Activated naive CD4-positive, alpha-beta T cell treated with anti-CD3 and anti-CD28 coated beads for 36 hours (primary cell): Measurements from ENCODE around the gene OASL. TPM values are rescaled to one million over a fixed set of nuclear protein-coding genes. Genes with fewer than 3 reads are reported as not detected.

ENCODE experiments used
- CTCF ChIA-PET: fragments of 350-600 bp; sonication (Branson Sonifier 250); formaldehyde crosslinking; loops from one replicate; lab custom pipeline; 2021; ENCODE audit warnings: antibody characterized with exemption; lab: Charles Lee
- DNase-seq: peaks from one replicate; pipeline ENCODE4 v3.0.0-alpha.2; 2020
- H3K27ac Mint-ChIP-seq: one replicate; pipeline ENCODE4 v1.8.0; 2021; ENCODE audit warnings: mild to moderate bottlenecking, mixed read lengths
- H3K27me3 Mint-ChIP-seq: one replicate; pipeline ENCODE4 v1.8.0; 2021; ENCODE audit warnings: low read depth, mixed read lengths
- H3K36me3 Mint-ChIP-seq: one replicate; pipeline ENCODE4 v1.8.0; 2021; ENCODE audit warnings: low read depth, mixed read lengths
- H3K4me1 Mint-ChIP-seq: one replicate; pipeline ENCODE4 v1.8.0; 2021; ENCODE audit warnings: low read depth, mixed read lengths
- H3K4me3 Mint-ChIP-seq: one replicate; pipeline ENCODE4 v1.8.0; 2021; ENCODE audit warnings: mild to moderate bottlenecking, moderate library complexity, mixed read lengths
- H3K9me3 Mint-ChIP-seq: one replicate; pipeline ENCODE4 v1.8.0; 2021; ENCODE audit warnings: mixed read lengths
- intact Hi-C: fragments of 100-400 bp; cut with micrococcal nuclease; formaldehyde crosslinking; loops from one replicate; pipeline ENCODE4 v1.15.1; 2023
- total RNA-seq, 2 experiments: library from RNA; stranded (reverse); gene quantifications; one replicate each; pipeline ENCODE4 v1.2.3, GENCODE V29; 2021

OASL gene
- total RNA-seq, 2 experiments from 2014 or later: 12.4 to 13.4 TPM

DNA sequence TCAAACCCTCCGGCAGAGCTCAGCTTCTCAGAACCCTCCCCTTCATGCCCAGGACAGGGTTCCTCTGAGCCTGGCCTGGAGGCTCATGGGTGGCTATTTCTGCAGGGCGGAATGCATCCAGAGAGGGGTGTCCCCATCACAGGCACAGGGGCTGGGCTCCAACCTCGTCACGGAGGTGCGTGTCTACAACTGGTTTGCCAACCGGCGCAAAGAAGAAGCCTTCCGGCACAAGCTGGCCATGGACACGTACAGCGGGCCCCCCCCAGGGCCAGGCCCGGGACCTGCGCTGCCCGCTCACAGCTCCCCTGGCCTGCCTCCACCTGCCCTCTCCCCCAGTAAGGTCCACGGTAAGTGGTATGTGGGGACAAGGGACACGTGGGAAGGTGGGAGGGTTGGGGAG is 45.0 kb downstream of the OASL start:
- Mint-ChIP-seq H3K4me1 (no peaks in the 10 kb centered on the region), H3K27ac (no peak overlapping the region), H3K27me3 (peaks cover 5% of the 10 kb centered on the region), H3K36me3 (no peaks in the 10 kb centered on the region), H3K4me3 (no peak overlapping the region), H3K9me3 (no peaks in the 10 kb centered on the region)
- CTCF ChIA-PET: interaction anchor here (0.9 kb wide), 1 partner anchor 12 kb away, joined by 3 read pairs; no protein-coding TSS in a partner anchor
- DNase-seq: no peak
- intact Hi-C loops: no loop called here

- no peak for DNase-seq
- Mint-ChIP-seq H3K27me3 (peaks cover 5% of the 10 kb centered on the region), H3K27ac (no peak overlapping the region), H3K4me1 (no peaks in the 10 kb centered on the region), H3K4me3 (no peak overlapping the region), H3K36me3 (no peaks in the 10 kb centered on the region), H3K9me3 (no peaks in the 10 kb centered on the region)
- intact Hi-C loops: no loop called here
- CTCF ChIA-PET: interaction anchor here (0.9 to 1.1 kb wide), 2 partner anchors 11 to 13 kb away, joined by 3 to 8 read pairs; no protein-coding TSS in a partner anchor
Observed at GRCh38 chr12:120993496-120993895, 45.5 kb downstream of the OASL start.

DNA sequence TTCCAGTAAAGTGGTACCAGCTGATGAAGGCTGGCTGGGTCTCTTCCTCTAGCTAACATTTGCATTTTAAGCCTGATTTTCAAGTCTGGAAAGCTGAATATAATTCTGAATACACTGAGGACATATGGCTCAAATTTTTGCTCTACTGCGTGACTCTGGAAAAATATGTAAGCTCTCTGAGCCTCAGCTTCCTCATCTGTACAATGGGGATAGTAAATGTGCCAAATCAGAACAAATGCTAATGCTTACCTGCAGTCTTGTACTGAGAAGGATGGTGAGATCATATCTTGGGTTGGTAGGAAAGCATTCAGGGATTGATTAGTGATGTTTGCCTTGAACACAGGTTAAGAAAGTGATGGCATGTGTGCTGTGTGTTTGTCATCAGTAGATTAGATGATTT is 46.1 kb downstream of the OASL start:
- H3K36me3 Mint-ChIP-seq: no peaks in the 10 kb centered on the region
- no peaks in the 10 kb centered on the region for H3K9me3 Mint-ChIP-seq
- no peak overlapping the region for H3K4me3 Mint-ChIP-seq
- CTCF ChIA-PET: interaction anchor here (0.6 to 1.1 kb wide), 3 partner anchors 12 to 235 kb away, joined by 3 to 8 read pairs (median 4); no protein-coding TSS in a partner anchor
- intact Hi-C loops: no loop called here
- DNase-seq: no peak
- no peak overlapping the region for H3K27ac Mint-ChIP-seq
- peaks cover 5% of the 10 kb centered on the region for H3K27me3 Mint-ChIP-seq
- no peaks in the 10 kb centered on the region for H3K4me1 Mint-ChIP-seq

- Mint-ChIP-seq H3K27ac (no peak overlapping the region), H3K4me3 (no peak overlapping the region), H3K27me3 (peaks cover 5% of the 10 kb centered on the region), H3K4me1 (no peaks in the 10 kb centered on the region), H3K9me3 (no peaks in the 10 kb centered on the region), H3K36me3 (no peaks in the 10 kb centered on the region)
- intact Hi-C loops: no loop called here
- DNase-seq: no peak
- CTCF ChIA-PET: interaction anchor here (0.6 to 1.4 kb wide), 3 partner anchors 20 to 108 kb away, joined by 3 to 4 read pairs (median 4); no protein-coding TSS in a partner anchor
Observed at GRCh38 chr12:120991965-120992364, 47.1 kb downstream of the OASL start.

DNA sequence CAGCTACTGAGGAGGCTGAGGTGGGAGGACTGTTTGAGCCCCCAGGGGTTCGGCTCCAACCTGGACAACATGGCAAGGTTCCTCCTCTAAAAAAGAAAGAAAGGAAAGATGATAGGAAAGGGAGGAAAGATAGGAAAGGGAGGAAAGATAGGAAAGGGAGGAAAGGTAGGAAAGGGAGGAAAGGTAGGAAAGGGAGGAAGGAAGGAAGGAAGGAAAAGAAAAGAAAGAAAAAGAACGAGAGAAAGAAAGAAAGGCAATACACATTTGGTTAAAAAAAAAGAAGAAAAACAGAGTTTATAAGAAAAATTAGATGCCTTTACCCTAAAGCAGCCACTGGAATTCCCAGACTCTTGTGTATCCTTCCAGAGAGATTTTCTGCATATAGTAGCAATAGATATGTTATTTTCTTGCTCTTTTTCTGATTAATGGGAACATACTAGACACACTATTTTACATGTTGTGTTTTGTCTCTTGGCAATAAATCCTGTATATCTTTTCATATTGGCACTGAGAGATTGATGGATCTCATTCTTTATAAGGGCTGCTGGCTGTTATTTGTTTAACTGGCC is 48.5 kb downstream of the OASL start:
- no peaks in the 10 kb centered on the region for H3K4me1 Mint-ChIP-seq
- intact Hi-C loops: no loop called here
- CTCF ChIA-PET: no interaction called here

DNA sequence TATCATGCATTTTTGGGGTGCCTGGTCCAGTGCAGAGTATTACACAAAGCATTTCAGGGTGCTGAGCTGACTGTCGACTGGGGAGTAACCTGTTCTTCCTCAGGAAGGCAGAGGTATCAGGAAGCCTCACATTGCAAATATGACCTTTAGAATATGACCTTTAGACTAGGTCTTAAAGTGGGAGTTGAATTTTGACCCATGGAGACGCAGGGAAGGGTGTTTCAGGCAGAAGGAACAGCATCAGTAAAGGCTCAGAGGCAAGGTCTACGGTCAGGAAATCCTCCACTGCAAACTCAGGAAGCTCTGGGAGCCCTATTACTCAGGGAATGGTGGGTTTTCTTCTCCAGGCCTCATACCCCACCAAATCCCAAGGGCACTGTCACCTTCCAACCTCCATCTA is 49.4 kb downstream of the OASL start:
- intact Hi-C loops: no loop called here
- H3K4me1 Mint-ChIP-seq: no peaks in the 10 kb centered on the region
- H3K36me3 Mint-ChIP-seq: no peaks in the 10 kb centered on the region
- no peaks in the 10 kb centered on the region for H3K9me3 Mint-ChIP-seq
- no peak overlapping the region for H3K27ac Mint-ChIP-seq
- no peaks in the 10 kb centered on the region for H3K27me3 Mint-ChIP-seq
- no peak for DNase-seq
- no peak overlapping the region for H3K4me3 Mint-ChIP-seq
- CTCF ChIA-PET: no interaction called here

More for the DNA sequence above, 48.5 kb downstream of the OASL start:
- no peak overlapping the region for H3K27ac Mint-ChIP-seq
- no peaks in the 10 kb centered on the region for H3K9me3 Mint-ChIP-seq
- H3K36me3 Mint-ChIP-seq: no peaks in the 10 kb centered on the region
- no peak for DNase-seq
- peaks cover 5% of the 10 kb centered on the region for H3K27me3 Mint-ChIP-seq
- H3K4me3 Mint-ChIP-seq: no peak overlapping the region

DNA sequence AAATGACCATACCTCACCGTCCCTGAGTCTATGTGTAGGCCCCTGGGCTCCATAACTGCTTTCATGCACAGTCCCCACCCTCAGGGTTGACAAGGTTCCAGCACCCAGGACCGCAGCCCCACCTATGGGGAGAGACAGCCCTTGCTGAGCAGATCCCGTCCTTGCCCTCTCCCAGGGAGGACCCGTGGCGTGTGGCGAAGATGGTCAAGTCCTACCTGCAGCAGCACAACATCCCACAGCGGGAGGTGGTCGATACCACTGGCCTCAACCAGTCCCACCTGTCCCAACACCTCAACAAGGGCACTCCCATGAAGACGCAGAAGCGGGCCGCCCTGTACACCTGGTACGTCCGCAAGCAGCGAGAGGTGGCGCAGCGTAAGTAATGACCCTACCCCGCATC is 50.4 kb downstream of the OASL start:
- Mint-ChIP-seq H3K36me3 (no peaks in the 10 kb centered on the region), H3K4me1 (no peaks in the 10 kb centered on the region), H3K27ac (no peak overlapping the region), H3K9me3 (no peaks in the 10 kb centered on the region), H3K27me3 (no peaks in the 10 kb centered on the region), H3K4me3 (no peak overlapping the region)
- intact Hi-C loops: no loop called here
- DNase-seq: no peak
- CTCF ChIA-PET: interaction anchor here (0.7 kb wide), 1 partner anchor 17 kb away, joined by 3 read pairs; no protein-coding TSS in a partner anchor

DNA sequence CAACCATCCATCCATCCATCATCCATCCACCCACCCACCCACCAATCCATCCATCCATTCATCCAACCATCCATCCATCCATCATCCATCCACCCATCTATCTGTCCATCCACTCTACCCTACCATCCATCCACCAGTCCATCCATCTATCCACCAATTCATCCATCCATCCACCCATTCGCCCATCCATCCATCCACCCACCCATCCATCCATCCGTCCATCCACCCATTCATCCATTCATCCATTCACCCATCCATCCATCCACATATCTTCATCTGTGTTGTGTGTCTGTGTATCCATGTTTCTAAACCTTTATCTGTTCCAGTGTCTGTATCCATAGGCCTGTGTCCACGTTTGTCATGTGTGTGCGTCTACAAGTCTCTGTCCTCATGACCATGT is 50.8 kb downstream of the OASL start:
- Mint-ChIP-seq H3K4me1 (no peaks in the 10 kb centered on the region), H3K4me3 (no peak overlapping the region), H3K27ac (no peak overlapping the region), H3K9me3 (no peaks in the 10 kb centered on the region), H3K27me3 (no peaks in the 10 kb centered on the region), H3K36me3 (no peaks in the 10 kb centered on the region)
- CTCF ChIA-PET: no interaction called here
- DNase-seq: no peak
- intact Hi-C loops: no loop called here

- H3K27ac Mint-ChIP-seq: no peak overlapping the region
- intact Hi-C loops: no loop called here
- no peaks in the 10 kb centered on the region for H3K9me3 Mint-ChIP-seq
- DNase-seq: no peak
- H3K4me3 Mint-ChIP-seq: no peak overlapping the region
- no peaks in the 10 kb centered on the region for H3K4me1 Mint-ChIP-seq
- H3K36me3 Mint-ChIP-seq: no peaks in the 10 kb centered on the region
- no peaks in the 10 kb centered on the region for H3K27me3 Mint-ChIP-seq
- CTCF ChIA-PET: interaction anchor here (0.6 to 1.9 kb wide), 4 partner anchors 13 to 348 kb away, joined by 3 to 6 read pairs (median 4); no protein-coding TSS in a partner anchor
Observed at GRCh38 chr12:120984351-120984898, 54.6 kb downstream of the OASL start.

- Mint-ChIP-seq H3K4me1 (no peaks in the 10 kb centered on the region), H3K4me3 (no peak overlapping the region), H3K36me3 (no peaks in the 10 kb centered on the region), H3K27me3 (no peaks in the 10 kb centered on the region), H3K9me3 (no peaks in the 10 kb centered on the region), H3K27ac (no peak overlapping the region)
- DNase-seq: no peak
- CTCF ChIA-PET: interaction anchor here (0.7 to 1.9 kb wide), 3 partner anchors 12 to 234 kb away, joined by 3 to 6 read pairs (median 3); no protein-coding TSS in a partner anchor
- intact Hi-C loops: no loop called here
Observed at GRCh38 chr12:120983759-120984158, 55.3 kb downstream of the OASL start.

DNA sequence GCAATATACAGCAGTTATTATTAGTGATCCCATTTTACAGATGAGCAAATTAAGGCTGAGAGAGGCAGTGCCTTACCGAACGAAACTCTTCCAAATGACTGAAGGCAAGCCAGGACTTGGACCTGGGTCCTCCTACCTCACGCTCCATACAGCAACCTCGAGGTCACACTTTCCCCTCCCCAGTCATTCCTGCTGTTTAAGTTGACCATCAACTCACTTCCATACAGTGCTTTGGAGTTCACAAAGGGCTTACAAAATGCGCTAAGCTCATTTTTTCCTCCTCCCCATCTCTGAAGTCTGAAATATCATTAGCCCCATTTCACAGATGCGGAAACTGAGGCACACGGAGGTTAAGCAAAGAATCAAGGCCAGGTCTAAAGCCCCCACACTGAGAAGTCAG is 56.4 kb downstream of the OASL start:
- H3K9me3 Mint-ChIP-seq: no peaks in the 10 kb centered on the region
- H3K27ac Mint-ChIP-seq: no peak overlapping the region
- intact Hi-C loops: no loop called here
- no peak overlapping the region for H3K4me3 Mint-ChIP-seq
- no peaks in the 10 kb centered on the region for H3K4me1 Mint-ChIP-seq
- no peaks in the 10 kb centered on the region for H3K36me3 Mint-ChIP-seq
- no peaks in the 10 kb centered on the region for H3K27me3 Mint-ChIP-seq
- CTCF ChIA-PET: no interaction called here
- no peak for DNase-seq

GRCh38 chr12:120981407-120981941 is 57.6 kb downstream of the OASL start:
- H3K9me3 Mint-ChIP-seq: no peaks in the 10 kb centered on the region
- no peak overlapping the region for H3K27ac Mint-ChIP-seq
- no peak for DNase-seq
- intact Hi-C loops: no loop called here
- no peaks in the 10 kb centered on the region for H3K4me1 Mint-ChIP-seq
- no peaks in the 10 kb centered on the region for H3K27me3 Mint-ChIP-seq
- CTCF ChIA-PET: interaction anchor here (1.1 to 1.7 kb wide), 2 partner anchors 9 to 31 kb away, joined by 6 to 8 read pairs; no protein-coding TSS in a partner anchor
- H3K36me3 Mint-ChIP-seq: no peaks in the 10 kb centered on the region
- H3K4me3 Mint-ChIP-seq: no peak overlapping the region
